NCI-H526 (cell line): Measurements from ENCODE around the gene TMEM80.
"Not testable (repeated sequence)": the region's sequence is repeated elsewhere in the genome, so short reads cannot be mapped to it uniquely, and the experiment has no call there.

Experiments used
- DNase-seq, 2 experiments: peaks; one replicate each; lab custom pipeline; 2025; lab: John Stamatoyannopoulos, UW

TMEM80 gene

DNA sequence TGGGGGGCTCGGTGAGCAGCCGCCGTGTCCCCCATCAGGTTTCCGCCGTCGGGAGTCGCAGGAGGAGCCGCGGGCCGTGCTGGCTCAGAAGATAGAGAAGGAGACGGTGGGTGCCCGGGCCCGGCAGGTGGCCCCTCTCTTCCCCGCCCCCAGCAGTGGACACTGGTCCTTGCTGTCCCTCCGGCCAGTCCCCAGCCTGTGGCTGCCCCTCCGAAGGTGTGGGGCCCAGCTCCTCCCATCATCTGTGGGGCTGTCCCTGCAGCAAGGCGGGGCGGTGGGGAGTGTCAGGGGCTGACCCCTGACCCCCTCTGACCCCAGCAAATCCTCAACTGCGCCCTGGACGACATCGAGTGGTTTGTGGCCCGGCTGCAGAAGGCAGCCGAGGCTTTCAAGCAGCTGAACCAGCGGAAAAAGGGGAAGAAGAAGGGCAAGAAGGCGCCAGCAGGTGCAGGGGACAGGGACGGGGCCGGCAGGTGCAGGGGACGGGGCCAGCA lies 25.7 kb downstream of the TMEM80 start:
- DNase-seq: no peak

DNA sequence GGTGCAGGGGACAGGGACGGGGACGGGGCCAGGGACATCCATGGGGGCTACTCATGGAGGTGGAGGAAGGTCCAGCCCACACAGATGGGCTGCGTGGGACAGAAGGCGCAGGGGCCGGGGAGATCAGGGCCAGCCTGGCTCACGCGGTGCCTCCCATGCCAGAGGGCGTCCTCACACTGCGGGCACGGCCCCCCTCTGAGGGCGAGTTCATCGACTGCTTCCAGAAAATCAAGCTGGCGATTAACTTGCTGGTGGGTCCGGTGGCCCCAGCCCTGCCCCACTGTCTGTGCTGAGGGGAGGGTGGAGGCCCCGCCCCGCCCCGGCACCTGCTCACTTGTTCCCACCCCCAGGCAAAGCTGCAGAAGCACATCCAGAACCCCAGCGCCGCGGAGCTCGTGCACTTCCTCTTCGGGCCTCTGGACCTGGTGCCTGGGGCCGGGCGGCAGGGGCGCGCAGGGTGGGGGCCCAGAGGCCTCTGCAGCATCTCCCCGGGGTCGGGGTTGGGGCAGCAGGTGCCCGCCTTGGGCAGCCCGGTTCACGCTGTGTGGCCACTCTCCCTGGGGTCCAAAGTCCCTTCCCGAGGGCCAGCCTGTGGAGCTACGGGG lies 26.2 kb downstream of the TMEM80 start:
- DNase-seq: peak; percentile 53 to 92

DNA sequence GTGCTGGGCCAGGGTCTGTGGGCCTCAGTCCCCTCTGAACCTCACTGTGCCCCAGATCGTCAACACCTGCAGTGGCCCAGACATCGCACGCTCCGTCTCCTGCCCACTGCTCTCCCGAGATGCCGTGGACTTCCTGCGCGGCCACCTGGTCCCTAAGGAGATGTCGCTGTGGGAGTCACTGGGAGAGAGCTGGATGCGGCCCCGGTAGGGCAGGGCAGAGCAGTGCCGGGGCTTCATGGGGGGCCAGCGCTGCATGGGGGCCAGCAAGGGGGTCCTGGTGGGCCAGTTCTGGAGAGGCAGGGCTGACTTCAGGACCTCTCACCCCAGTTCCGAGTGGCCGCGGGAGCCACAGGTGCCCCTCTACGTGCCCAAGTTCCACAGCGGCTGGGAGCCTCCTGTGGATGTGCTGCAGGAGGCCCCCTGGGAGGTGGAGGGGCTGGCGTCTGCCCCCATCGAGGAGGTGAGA lies 26.8 kb downstream of the TMEM80 start:
- DNase-seq: peak in 1 of 2 experiments; percentile 65

GRCh38 chr11:723120-723883 lies 27.7 kb downstream of the TMEM80 start:
- DNase-seq: peak; percentile 55 to 73

- DNase-seq: peak in 1 of 2 experiments; percentile 62
Observed at GRCh38 chr11:724049-724777, 28.6 kb downstream of the TMEM80 start.

- no peak for DNase-seq
Observed at GRCh38 chr11:724778-725386, 29.3 kb downstream of the TMEM80 start.

GRCh38 chr11:725624-726202 lies 30.1 kb downstream of the TMEM80 start:
- peak in 1 of 2 experiments; percentile 91 for DNase-seq

DNA sequence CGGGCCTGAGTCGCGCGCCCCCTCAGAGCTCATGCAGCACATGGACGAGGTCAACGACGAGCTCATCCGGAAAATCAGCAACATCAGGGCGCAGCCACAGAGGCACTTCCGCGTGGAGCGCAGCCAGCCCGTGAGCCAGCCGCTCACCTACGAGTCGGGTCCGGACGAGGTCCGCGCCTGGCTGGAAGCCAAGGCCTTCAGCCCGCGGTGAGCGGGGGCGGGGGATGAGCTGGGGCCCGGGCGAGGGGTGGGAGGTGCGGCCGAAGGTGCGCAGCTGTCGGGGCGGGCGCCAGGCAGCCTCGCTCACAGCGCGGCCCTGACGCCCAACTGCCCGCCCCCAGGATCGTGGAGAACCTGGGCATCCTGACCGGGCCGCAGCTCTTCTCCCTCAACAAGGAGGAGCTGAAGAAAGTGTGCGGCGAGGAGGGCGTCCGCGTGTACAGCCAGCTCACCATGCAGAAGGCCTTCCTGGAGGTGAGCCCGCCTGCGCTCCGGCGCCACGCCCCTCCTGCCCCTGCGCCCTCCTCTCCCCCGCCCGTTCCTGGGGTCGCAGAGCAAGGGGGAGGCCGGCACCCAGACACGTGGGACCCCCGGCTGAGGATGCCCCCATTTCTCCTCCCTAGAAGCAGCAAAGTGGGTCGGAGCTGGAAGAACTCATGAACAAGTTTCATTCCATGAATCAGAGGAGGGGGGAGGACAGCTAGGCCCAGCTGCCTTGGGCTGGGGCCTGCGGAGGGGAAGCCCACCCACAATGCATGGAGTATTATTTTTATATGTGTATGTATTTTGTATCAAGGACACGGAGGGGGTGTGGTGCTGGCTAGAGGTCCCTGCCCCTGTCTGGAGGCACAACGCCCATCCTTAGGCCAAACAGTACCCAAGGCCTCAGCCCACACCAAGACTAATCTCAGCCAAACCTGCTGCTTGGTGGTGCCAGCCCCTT lies 30.9 kb downstream of the TMEM80 start:
- DNase-seq: peak; percentile 47 to 93

DNA sequence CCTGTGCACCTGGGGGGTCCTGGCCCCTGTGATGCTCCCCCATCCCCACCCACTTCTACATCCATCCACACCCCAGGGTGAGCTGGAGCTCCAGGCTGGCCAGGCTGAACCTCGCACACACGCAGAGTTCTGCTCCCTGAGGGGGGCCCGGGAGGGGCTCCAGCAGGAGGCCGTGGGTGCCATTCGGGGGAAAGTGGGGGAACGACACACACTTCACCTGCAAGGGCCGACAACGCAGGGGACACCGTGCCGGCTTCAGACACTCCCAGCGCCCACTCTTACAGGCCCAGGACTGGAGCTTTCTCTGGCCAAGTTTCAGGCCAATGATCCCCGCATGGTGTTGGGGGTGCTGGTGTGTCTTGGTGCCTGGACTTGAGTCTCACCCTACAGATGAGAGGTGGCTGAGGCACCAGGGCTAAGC lies 31.7 kb downstream of the TMEM80 start:
- no peak for DNase-seq

DNA sequence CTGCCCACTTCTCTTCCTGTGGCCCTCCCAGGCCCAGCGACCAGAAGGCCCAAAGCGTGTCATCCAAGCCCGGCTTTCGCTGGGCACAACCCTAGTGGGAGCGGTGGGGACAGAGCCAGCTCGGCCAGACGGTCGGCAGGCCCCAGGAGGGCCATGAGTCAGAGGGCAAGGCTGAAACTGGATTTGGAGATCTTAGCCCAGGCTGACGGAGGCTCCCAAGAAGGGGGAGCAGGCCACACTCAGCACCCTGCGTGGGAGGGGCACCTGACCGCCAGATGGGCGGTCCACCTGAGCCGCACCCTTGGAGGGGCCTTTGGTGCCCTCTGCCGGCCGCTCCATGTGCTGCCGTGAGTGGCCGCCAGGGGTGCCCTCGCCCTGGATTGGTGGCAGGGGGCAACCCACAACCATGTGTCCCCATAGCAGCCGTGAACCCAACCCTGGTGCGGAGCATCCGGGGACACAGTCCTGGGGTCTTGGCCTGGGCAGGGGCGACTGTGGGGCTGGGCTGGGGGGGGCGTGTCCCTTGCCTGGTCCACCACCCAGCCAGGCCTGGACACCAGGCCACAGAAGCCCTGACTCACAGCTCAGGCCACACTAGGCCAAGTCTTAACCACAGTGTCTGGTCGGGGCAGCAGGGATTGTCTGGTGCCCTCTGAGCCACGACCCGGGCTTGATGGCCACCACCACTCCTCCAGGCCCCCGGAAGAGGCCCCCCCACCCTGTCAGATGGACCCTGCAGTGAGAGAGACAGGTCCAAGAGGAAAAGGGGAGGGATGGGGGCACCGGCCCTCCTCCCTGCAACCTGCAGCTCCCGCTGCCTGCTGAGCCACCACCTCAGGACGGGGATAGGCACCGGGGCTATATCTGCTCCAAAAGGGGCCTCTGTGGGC lies 32.5 kb downstream of the TMEM80 start:
- peak in 1 of 2 experiments; percentile 92 for DNase-seq

- no peak for DNase-seq
Observed at GRCh38 chr11:728901-729491, 33.4 kb downstream of the TMEM80 start.

- DNase-seq: no peak
Observed at GRCh38 chr11:729492-730074, 34.0 kb downstream of the TMEM80 start.

GRCh38 chr11:733072-733471 lies 37.5 kb downstream of the TMEM80 start:
- DNase-seq: peak; percentile 31 to 68

GRCh38 chr11:734541-734940 lies 38.9 kb downstream of the TMEM80 start:
- not testable (repeated sequence) for DNase-seq

DNA sequence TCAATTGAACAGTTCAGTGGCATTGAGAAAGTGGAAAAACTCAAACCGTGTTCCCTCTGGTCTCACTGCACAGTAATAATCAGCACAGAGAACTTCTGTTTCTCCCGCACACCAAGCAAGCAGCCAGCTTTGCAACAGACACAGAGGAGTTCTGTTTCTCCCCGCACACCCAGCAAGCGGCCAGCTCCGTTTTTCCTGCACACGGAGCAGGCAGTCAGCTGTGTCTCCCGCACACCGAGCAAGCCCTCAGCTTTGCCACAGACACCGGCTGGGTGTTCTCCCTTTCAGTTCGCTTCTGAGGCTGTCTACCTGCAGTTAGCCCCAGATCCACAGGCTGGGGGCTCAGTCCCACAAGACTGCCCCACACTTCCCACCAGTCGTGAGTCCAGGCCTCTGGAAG lies 41.8 kb downstream of the TMEM80 start:
- DNase-seq: no peak

DNA sequence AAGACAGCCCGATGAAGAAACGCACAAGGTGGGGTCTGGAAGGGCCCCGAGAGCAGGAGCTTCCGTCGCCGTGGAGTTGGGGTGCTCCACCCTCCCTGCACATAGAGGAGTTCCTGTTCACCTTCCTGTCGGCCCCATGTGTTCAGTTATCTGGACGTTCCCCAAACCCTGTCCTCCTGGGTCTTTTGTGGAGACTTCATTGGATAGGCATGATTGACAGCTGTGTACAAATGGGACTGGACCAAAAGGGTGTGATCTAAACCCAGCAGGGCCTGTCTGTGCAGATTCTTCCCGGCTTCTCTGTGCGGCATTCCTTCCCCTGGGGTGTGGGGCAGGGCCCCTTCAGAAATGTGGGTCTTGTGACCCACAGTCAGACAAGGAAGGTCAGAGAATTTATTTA lies 42.3 kb downstream of the TMEM80 start:
- DNase-seq: not testable (repeated sequence)

DNA sequence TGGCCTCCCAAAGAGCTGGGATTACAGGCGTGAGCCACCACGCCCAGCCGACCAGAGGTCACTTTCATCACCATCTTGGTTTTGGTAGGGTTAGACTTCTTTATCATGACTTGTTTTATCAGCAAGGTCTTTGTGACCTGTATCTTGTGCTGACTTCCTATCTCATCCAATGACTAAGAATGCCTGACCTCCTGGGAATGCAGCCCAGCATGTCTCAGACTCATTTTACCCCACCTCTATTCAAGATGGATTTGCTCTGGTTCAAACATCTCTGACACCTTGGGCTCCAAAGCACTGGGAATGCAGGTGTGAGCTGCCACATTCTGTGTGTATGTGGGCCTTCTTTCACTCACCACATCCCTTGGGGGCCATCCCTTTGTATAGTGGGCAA lies 46.5 kb downstream of the TMEM80 start:
- DNase-seq: no peak

- no peak for DNase-seq
Observed at GRCh38 chr11:742571-743201, 47.1 kb downstream of the TMEM80 start.
